Psoas muscle (tissue), 8 donors: ENCODE data around the gene DHX40. TPM values are rescaled to one million over a fixed set of nuclear protein-coding genes. Genes with fewer than 3 reads are reported as not detected.

Experiments
- ATAC-seq, 4 donors: fragments of 200-7000 bp; cut with Tn5 transposase; one replicate each; pipeline ENCODE4 v1.9.1; 2020; ENCODE audit warnings: moderate library complexity in 3 of 4, mild to moderate bottlenecking in 2 of 4
- DNase-seq, 2 donors: peaks; one replicate each; pipeline ENCODE4 v3.0.0-alpha.2; 2020
- H3K27ac ChIP-seq: fragments of 200-600 bp; one replicate; pipeline ENCODE4 v1.8.0; 2022
- H3K27me3 ChIP-seq, 3 donors: fragments of 200-600 bp in 1 of 3; one replicate each; pipeline versions ENCODE4 v1.6.1 to v1.8.0; 2013 to 2022; ENCODE audit warnings: low read length in 2 of 3, mild to moderate bottlenecking in 2 of 3, moderate library complexity in 1 of 3; ENCODE audit not compliant: insufficient read depth in 3 of 3
- H3K36me3 ChIP-seq, 2 donors: fragments of 200-600 bp in 1 of 2; one replicate each; pipeline versions ENCODE4 v1.6.1 to v1.8.0; 2013 to 2022; ENCODE audit warnings: low read depth in 1 of 2, mild to moderate bottlenecking in 1 of 2, moderate library complexity in 1 of 2; ENCODE audit not compliant: insufficient read depth in 1 of 2
- H3K4me1 ChIP-seq: fragments of 200-600 bp; one replicate; pipeline ENCODE4 v1.8.0; 2022
- H3K4me3 ChIP-seq: fragments of 200-600 bp; one replicate; pipeline ENCODE4 v1.8.0; 2022; ENCODE audit warnings: mild to moderate bottlenecking
- H3K9me3 ChIP-seq: fragments of 200-600 bp; one replicate; pipeline ENCODE4 v1.8.0; 2022
- CTCF ChIP-seq: fragments of 200-600 bp; IDR thresholded peaks from one replicate; pipeline ENCODE4 v1.8.0; 2022; ENCODE audit warnings: antibody characterized with exemption
- WGBS, 3 donors: extraction: QIAGEN DNeasy Blood & Tissue Kit; methylation state at CpG; one replicate each; pipeline versions ENCODE4 v1.1.6 to v1.1.7; 2013; 5-methylcytosine and 5-hydroxymethylcytosine counted together
- intact Hi-C, 2 donors: fragments of 100-400 bp; cut with DNase I; formaldehyde crosslinking; loops; one replicate each; pipeline versions ENCODE4 v1.11.0 to v1.14.2; 2022
- polyA plus RNA-seq, 3 donors: library from polyadenylated mRNA; stranded (reverse); fragments of 200-250 nt; gene quantifications; one replicate each; pipeline ENCODE4 v1.2.3, GENCODE V29; 2013
- total RNA-seq, 4 donors: library from RNA; stranded (reverse); fragmentation: NEBNext Ultra II Directional in 2 of 4; extraction: Animal tissue kit (Norgen Biotek cat#: 25700) in 2 of 4; gene quantifications; one replicate each; pipeline versions ENCODE4 v1.2.1 to v1.2.4, GENCODE V29; 2021 to 2023
- donor health status: healthy with polysubstance abuse.
- donor health status: DM: no; HTN: no; CAD: no; lungs with moderate emphysema.
- donor health status: Bipolar disorder and iron deficiency.
- donor health status: healthy.
- donor health status: DM: yes; HTN: yes; CAD: no.
- donor health status: DM: no; HTN: no; CAD: no.
- donor health status: DM: no; HTN: no; CAD: no.
- donor health status: DM: yes; HTN: yes; CAD: no.

The DHX40 gene
- total and polyA plus RNA-seq, 7 donors = 8.5 to 21.8 (median 17.2) TPM

GRCh38 chr17:59634632-59635541 is 69.5 kb downstream of the DHX40 start:
- H3K27ac ChIP-seq = peak overlapping the region; percentile 4
- no peak for TF ChIP-seq CTCF
- DNase-seq (no peak), ATAC-seq (no peak)
- H3K4me1 ChIP-seq = peaks cover 63% of the 10 kb centered on the region
- H3K9me3 ChIP-seq = no peaks in the 10 kb centered on the region
- intact Hi-C loops = no loop called here
- no peaks in the 10 kb centered on the region for H3K27me3 ChIP-seq
- peaks cover 0 to 3% of the 10 kb centered on the region in 2 donors for H3K36me3 ChIP-seq
- 50 to 66% (median 51%) methylated on average over 3 of the region's 3 CpGs for WGBS, 3 donors
- no peak overlapping the region for H3K4me3 ChIP-seq

GRCh38 chr17:59637611-59638310 is 72.4 kb downstream of the DHX40 start:
- H3K27ac ChIP-seq = no peak overlapping the region
- H3K4me3 ChIP-seq = no peak overlapping the region
- intact Hi-C loops = no loop called here
- H3K4me1 ChIP-seq = peaks cover 68% of the 10 kb centered on the region
- H3K9me3 ChIP-seq = no peaks in the 10 kb centered on the region
- no peak for TF ChIP-seq CTCF
- DNase-seq = no peak
- 93 to 94% (median 94%) methylated on average over 1 of the region's 1 CpG for WGBS, 3 donors
- no peak for ATAC-seq
- H3K27me3 ChIP-seq = no peaks in the 10 kb centered on the region
- H3K36me3 ChIP-seq = peaks cover 0 to 3% of the 10 kb centered on the region in 2 donors

GRCh38 chr17:59638553-59638952 is 73.1 kb downstream of the DHX40 start:
- no peak overlapping the region for H3K4me3 ChIP-seq
- DNase-seq (no peak), ATAC-seq (peak in 1 of 4 donors; percentile 27)
- intact Hi-C loops = no loop called here
- H3K27me3 ChIP-seq = no peaks in the 10 kb centered on the region
- no peak for TF ChIP-seq CTCF
- H3K27ac ChIP-seq = no peak overlapping the region
- peaks cover 0 to 3% of the 10 kb centered on the region in 2 donors for H3K36me3 ChIP-seq
- WGBS, 3 donors = 74 to 81% (median 75%) methylated on average over 10 of the region's 10 CpGs
- no peaks in the 10 kb centered on the region for H3K9me3 ChIP-seq
- H3K4me1 ChIP-seq = peaks cover 66% of the 10 kb centered on the region

- Histone ChIP-seq H3K27me3 (no peaks in the 10 kb centered on the region), H3K36me3 (peaks cover 2 to 24% of the 10 kb centered on the region in 2 donors), H3K4me3 (peak overlapping the region; percentile 8), H3K4me1 (peaks cover 48% of the 10 kb centered on the region), H3K27ac (peak overlapping the region; percentile 66), H3K9me3 (no peaks in the 10 kb centered on the region)
- WGBS, 3 donors = 49 to 68% (median 63%) methylated on average over 2 of the region's 2 CpGs
- no peak for DNase-seq
- no peak for TF ChIP-seq CTCF
- no peak for ATAC-seq
- intact Hi-C loops = loop anchor here in 1 of 2 donors (10.0 kb wide), 1 partner anchor 53 kb away; no protein-coding TSS in a partner anchor
Measured at GRCh38 chr17:59641799-59642484, 76.5 kb downstream of the DHX40 start.
